GM21447 (cell line): ENCODE data around the gene SCLT1.

Source experiments
- ATAC-seq: cut with Tn5 transposase; IDR thresholded peaks from one replicate; pipeline ENCODE4 v1.9.1; 2021; ENCODE audit not compliant: unreplicated experiment

The SCLT1 gene

GRCh38 chr4:128877934-128878333 is 215.4 kb downstream of the SCLT1 start:
- ATAC-seq, result no peak

DNA sequence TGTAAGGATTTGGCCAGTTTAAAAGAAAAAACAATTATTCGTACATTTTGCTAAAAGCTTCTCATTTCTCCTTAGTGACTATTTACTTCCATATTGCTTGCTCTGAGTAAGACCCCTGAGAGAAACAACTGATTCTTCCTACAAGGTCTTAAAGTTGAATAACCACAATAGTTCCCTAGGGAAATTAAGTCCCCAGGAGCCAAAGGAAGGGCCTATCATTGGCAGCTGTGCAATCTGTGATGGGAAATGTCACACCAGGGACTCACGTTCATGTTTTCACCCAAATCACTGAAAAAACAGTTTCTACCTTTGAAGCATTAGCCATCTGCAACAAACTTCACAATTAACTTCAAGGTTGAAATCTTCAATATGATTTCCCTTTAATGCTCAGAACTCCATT is 217.1 kb downstream of the SCLT1 start:
- ATAC-seq, result no peak

DNA sequence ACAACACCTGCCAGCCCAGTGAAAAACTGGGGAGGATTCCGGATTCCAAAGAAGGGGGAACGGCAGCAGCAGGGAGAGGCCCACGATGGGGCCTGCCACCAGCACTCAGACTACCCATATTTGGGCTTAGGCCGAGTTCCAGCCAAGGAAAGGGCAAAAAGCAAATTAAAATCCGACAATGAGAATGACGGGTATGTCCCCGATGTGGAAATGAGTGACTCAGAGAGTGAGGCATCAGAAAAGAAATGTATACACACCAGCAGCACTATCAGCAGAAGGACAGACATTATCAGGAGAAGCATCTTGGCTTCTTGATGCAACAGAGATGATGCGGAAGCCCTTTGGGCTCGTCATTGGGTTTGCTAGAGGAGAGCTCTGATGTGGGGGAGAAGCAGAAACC is 221.4 kb downstream of the SCLT1 start:
- no peak for ATAC-seq

DNA sequence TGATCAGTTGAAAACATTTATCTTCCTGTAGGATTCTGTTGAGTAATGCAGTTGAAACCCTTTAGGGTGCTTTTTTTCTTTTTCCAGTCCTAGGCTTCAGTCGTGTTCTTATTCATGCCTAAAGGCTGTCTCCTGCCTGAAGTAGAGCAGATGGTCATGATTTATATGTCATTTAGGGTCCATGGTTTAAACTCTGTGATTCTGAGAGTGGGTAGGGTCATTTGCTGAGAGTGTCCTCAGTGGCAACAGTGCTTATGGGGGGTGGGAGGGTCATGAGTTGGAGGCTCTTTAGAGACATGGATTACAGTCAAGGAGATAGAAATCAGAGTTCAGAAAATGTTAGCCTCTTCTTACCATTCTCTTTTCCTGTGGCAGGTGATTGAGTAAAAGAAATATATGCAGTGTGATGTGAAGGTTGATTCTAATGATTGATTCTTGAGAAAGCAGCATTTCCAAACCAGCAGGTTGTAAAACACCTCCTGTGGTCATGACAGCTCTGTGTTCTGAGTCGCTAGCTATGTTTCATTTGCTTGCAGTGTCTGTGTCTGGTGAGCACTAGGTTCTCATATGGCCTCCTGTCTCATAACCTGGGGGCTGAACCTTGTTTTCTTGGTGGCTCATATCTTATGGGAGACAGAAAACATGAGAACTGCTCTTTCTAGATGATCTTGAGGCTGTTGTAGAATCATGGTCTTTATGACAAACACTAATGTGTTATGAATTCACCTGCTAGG is 223.4 kb downstream of the SCLT1 start:
- ATAC-seq, result no peak

DNA sequence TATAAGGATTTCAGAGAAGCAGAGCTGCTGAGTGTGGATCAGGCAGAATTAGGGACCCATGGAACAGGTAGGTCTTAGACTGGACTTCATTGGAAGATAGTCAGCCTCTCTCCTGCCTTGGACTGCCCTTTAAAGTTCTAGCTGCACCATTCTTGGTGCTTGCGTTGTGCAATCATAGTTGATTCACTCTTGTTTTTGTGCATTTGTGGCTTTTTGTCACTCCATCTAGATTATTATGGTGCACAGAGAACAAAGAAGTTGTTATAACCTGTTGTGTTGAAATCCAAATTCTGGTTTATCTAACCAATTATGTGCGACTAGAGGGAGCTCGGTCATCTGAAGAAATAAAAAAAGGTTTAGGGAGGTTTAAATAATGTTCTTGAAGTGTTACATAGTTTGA is 224.6 kb downstream of the SCLT1 start:
- ATAC-seq, result no peak

- no peak for ATAC-seq
Observed at GRCh38 chr4:128866691-128867090, 226.6 kb downstream of the SCLT1 start.

- ATAC-seq, result no peak
Observed at GRCh38 chr4:128866269-128866668, 227.1 kb downstream of the SCLT1 start.

- ATAC-seq, result no peak
Observed at GRCh38 chr4:128865132-128865531, 228.2 kb downstream of the SCLT1 start.

DNA sequence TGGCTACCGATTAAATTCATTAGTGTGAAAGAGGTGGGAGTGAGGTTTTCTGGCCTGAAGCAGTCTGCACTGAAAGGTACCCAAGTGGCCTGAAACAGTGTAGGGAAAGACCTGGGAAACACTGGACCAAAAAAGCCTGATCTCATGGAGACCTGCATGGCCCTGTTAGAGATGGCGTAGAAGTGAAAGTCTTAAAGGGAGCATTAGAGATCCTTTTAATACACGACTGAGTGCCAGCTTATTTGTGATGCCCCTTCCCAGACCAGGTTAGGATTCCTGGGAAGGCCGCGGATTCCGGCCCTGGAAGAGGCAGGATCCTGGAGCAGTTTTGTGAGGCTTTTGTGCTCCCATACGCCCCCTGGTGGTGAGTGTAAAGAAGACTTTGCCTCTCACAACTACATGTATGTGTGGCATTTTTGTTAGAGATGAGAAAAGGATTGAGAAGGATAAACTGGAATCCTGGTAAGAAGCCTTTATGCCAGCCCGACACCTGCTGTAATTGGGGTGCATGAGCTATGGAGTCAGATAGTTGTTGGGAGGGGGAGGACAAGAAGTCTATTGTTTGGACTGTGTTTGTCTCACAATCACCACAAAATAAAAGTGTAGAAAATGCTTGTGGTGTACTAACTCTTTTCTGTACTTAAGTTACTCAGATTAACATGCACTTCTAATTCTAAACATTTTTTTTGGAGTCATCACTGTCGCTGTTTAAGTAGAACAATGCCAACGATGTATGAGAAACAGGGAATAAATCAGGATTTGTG is 229.8 kb downstream of the SCLT1 start:
- ATAC-seq, result peak; percentile 30

DNA sequence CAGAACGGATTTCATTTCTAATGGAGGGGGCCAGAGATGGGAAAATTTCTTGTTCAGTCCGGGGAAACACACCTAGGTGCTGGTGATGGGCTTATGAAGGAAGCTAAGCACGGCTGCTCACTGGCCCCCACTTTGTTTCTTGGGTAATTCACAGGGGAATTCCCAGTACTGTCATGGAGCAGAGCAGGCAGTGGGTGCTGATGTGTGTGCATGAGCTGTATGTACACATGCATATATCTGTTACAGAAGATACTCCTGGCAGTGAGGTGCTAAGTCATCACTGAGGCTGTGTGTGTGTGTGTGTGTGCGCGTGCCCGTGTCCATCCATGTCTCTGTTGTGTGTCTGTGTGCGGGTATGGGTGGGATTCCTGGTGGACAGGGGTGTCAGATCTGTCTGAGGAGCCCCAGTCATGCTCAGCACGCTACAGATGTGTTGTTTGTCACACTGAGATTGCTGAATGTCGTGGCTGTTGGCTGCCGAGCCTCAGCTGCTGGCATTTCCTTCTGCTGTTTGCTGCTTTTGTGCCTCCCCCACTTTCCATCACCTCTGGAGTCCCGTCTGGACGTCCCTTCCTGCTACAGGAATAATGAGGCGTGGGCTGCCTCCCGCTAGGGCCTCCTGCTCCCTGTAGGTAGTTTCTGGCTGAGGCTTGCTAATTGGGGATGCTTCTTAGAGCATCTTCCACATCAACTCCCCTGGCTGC is 230.6 kb downstream of the SCLT1 start:
- ATAC-seq, result peak; percentile 63

- ATAC-seq, result peak; percentile 25
Observed at GRCh38 chr4:128861856-128862518, 231.4 kb downstream of the SCLT1 start.

GRCh38 chr4:128859887-128860677 is 233.3 kb downstream of the SCLT1 start:
- no peak for ATAC-seq

DNA sequence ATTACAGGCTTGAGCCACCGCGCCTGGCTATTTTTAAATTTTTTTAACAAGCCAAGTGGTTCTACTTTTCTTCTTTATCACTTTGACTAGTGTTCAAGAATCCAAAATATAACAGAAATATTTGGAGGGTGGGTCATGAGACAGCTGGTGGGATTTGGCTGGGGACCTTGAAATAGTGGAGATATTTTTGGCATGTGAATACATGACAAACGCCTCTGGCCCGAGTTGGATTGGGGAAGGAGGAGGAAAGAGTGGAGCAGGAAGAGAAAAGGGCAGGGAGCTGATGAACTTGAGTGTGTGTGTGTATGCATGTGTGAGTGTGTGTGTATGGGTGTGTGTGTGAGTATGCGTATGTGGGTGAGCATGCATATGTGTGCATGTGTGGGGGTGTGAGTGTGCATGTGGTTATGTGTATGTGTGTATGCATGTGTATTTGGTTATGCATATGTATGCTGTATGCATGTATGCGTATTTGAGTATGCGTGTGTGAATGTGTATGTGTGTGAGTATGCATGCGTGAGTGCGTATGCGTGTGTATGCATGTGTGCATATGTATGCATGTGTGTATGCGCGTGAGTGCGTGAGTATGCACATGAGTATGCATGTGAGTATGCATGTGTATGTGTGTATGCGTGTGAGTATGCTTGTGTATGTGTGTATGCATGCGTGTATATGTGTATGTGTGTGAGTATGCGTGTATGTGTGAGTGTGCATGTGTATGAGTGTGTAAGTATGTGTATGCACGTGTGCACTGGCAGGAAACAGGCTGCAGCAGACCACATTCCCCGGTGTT is 234.3 kb downstream of the SCLT1 start:
- ATAC-seq, result no peak

DNA sequence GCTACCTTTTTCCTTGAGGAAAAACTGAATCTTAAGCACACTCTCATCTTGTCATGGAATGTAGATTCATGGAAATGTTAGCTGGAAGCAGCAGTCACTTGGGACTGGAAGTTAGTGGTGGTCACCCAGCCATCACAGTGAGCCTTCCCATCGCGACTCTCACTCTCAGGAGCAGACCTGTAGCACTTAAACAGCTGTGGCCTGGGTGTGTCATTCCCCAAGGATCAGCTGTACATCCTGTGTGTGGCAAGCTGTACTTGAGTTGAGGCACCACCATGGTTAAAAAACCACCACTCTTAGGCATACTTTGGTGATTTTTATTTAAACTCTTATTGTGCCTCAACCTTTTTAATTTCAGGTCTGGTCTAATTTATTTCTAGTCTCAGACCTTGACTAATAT is 237.1 kb downstream of the SCLT1 start:
- no peak for ATAC-seq

GRCh38 chr4:128855621-128856020 is 237.7 kb downstream of the SCLT1 start:
- no peak for ATAC-seq

DNA sequence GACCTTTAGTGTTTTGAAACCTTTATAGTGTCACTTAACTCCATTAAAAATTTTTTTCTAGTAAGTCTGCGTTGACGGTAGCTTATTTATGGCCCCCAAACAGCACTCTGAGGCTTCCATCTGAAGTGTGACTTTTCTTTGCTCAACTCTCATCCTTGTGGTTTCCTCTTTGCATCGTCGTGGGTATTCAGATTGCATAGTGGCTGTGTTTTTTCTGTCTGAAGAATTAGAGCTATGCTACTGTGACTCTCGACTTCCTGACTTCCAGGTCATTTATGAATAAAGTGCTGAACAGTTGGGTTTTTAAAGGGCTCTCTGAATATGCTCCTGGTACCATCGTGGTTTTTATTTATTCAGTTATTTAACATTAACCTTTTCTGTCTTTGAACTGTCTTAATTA is 238.9 kb downstream of the SCLT1 start:
- peak; percentile 89 for ATAC-seq

DNA sequence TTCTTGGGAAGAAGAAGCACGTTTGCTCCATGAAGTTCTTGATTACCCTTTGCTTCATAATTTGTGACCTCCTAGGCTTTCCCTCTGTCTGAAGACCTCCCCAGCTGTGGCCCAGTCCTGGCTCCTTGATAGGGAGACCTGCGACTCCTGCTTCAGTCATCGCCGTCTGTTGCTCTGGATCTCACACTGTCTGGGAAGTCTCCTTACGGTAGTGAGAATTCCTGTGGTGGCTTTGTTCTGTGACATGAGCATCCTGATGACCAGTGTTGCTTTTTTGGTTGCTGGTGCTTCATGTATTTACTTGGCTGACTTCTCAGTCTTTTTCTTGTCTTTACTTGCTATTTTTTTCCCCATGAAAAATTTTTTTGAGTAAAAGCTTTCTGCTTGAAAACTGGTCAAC is 239.6 kb downstream of the SCLT1 start:
- ATAC-seq, result no peak

DNA sequence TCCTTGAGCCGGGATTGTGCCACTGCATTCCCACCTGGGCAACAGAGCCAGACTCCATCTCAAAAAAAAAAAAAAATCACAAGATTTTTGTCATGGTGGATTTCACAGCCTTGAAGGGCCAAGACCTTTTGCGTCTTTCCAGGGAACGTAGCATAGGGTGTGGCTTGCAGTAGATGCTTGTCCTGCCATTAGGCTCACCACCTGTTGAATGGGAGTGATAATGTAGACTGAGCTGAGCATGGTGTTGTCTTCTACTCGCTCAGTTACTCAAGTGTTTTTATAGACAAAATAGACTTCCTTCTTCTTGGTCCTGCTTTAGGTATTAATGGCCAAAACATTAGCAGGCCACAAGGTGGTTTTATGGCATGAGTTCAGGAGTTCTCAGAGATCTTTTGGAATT is 243.1 kb downstream of the SCLT1 start:
- ATAC-seq, result no peak

- ATAC-seq, result no peak
Observed at GRCh38 chr4:128848461-128848860, 244.9 kb downstream of the SCLT1 start.
